Stimulated activated naive CD8-positive, alpha-beta T cell treated with anti-CD3 and anti-CD28 coated beads, Interleukin-15, Interleukin-2, amounts not matched to agents 100 ng/mL and 50 ng/mL, for 24 hours (primary cell): ENCODE data around the gene CPT1B.
"Not testable (repeated sequence)": the region's sequence is repeated elsewhere in the genome, so short reads cannot be mapped to it uniquely, and the experiment has no call there.

ENCODE experiments used
- H3K27ac Mint-ChIP-seq: one replicate; pipeline ENCODE4 v1.8.0; 2021; ENCODE audit warnings: mild to moderate bottlenecking, mixed read lengths
- H3K27me3 Mint-ChIP-seq: one replicate; pipeline ENCODE4 v1.8.0; 2021; ENCODE audit warnings: mixed read lengths
- H3K36me3 Mint-ChIP-seq: one replicate; pipeline ENCODE4 v1.8.0; 2021; ENCODE audit warnings: low read depth, mixed read lengths
- H3K4me1 Mint-ChIP-seq: one replicate; pipeline ENCODE4 v1.8.0; 2021; ENCODE audit warnings: low read depth, mixed read lengths
- H3K4me3 Mint-ChIP-seq: one replicate; pipeline ENCODE4 v1.8.0; 2021; ENCODE audit warnings: mild to moderate bottlenecking, mixed read lengths
- H3K9me3 Mint-ChIP-seq: one replicate; pipeline ENCODE4 v1.8.0; 2021; ENCODE audit warnings: mixed read lengths

CPT1B gene

GRCh38 chr22:50612528-50613221 is 34.4 kb upstream of the CPT1B start:
- Mint-ChIP-seq H3K4me3 (no peak overlapping the region), H3K27me3 (peaks cover 7% of the 10 kb centered on the region), H3K27ac (no peak overlapping the region), H3K4me1 (no peaks in the 10 kb centered on the region), H3K9me3 (no peaks in the 10 kb centered on the region), H3K36me3 (no peaks in the 10 kb centered on the region)

- Mint-ChIP-seq H3K27ac (no peak overlapping the region), H3K36me3 (no peaks in the 10 kb centered on the region), H3K9me3 (no peaks in the 10 kb centered on the region), H3K4me1 (no peaks in the 10 kb centered on the region), H3K4me3 (no peak overlapping the region), H3K27me3 (peaks cover 12% of the 10 kb centered on the region)
Measured at GRCh38 chr22:50612168-50612527, 33.9 kb upstream of the CPT1B start.

GRCh38 chr22:50611341-50612060 is 33.3 kb upstream of the CPT1B start:
- Mint-ChIP-seq H3K9me3 (no peaks in the 10 kb centered on the region), H3K27ac (no peak overlapping the region), H3K4me3 (no peak overlapping the region), H3K27me3 (peaks cover 12% of the 10 kb centered on the region), H3K4me1 (no peaks in the 10 kb centered on the region), H3K36me3 (no peaks in the 10 kb centered on the region)

- no peak overlapping the region for H3K4me3 Mint-ChIP-seq
- no peaks in the 10 kb centered on the region for H3K36me3 Mint-ChIP-seq
- no peak overlapping the region for H3K27ac Mint-ChIP-seq
- peaks cover 17% of the 10 kb centered on the region for H3K27me3 Mint-ChIP-seq
- H3K9me3 Mint-ChIP-seq, result no peaks in the 10 kb centered on the region
- H3K4me1 Mint-ChIP-seq, result no peaks in the 10 kb centered on the region
Measured at GRCh38 chr22:50610581-50610980, 32.4 kb upstream of the CPT1B start.

- no peaks in the 10 kb centered on the region for H3K9me3 Mint-ChIP-seq
- H3K4me1 Mint-ChIP-seq, result no peaks in the 10 kb centered on the region
- H3K27me3 Mint-ChIP-seq, result peaks cover 19% of the 10 kb centered on the region
- H3K27ac Mint-ChIP-seq, result no peak overlapping the region
- no peak overlapping the region for H3K4me3 Mint-ChIP-seq
- no peaks in the 10 kb centered on the region for H3K36me3 Mint-ChIP-seq
Measured at GRCh38 chr22:50610041-50610451, 31.8 kb upstream of the CPT1B start.

- H3K4me3 Mint-ChIP-seq, result no peak overlapping the region
- no peak overlapping the region for H3K27ac Mint-ChIP-seq
- no peaks in the 10 kb centered on the region for H3K4me1 Mint-ChIP-seq
- no peaks in the 10 kb centered on the region for H3K9me3 Mint-ChIP-seq
- H3K27me3 Mint-ChIP-seq, result peaks cover 20% of the 10 kb centered on the region
- H3K36me3 Mint-ChIP-seq, result no peaks in the 10 kb centered on the region
Measured at GRCh38 chr22:50609599-50609998, 31.4 kb upstream of the CPT1B start.

GRCh38 chr22:50608996-50609395 is 30.8 kb upstream of the CPT1B start:
- Mint-ChIP-seq H3K9me3 (no peaks in the 10 kb centered on the region), H3K4me3 (no peak overlapping the region), H3K36me3 (no peaks in the 10 kb centered on the region), H3K27ac (no peak overlapping the region), H3K4me1 (no peaks in the 10 kb centered on the region), H3K27me3 (peaks cover 20% of the 10 kb centered on the region)

- not testable (repeated sequence) for H3K4me1 Mint-ChIP-seq, H3K36me3 Mint-ChIP-seq, H3K9me3 Mint-ChIP-seq, H3K27ac Mint-ChIP-seq, H3K4me3 Mint-ChIP-seq
- peaks cover 23% of the 10 kb centered on the region for H3K27me3 Mint-ChIP-seq
Measured at GRCh38 chr22:50608058-50608840, 30.0 kb upstream of the CPT1B start.

- Mint-ChIP-seq H3K4me3 (no peak overlapping the region), H3K36me3 (no peaks in the 10 kb centered on the region), H3K9me3 (no peaks in the 10 kb centered on the region), H3K27ac (no peak overlapping the region), H3K4me1 (no peaks in the 10 kb centered on the region), H3K27me3 (peaks cover 29% of the 10 kb centered on the region)
Measured at GRCh38 chr22:50607659-50608020, 29.4 kb upstream of the CPT1B start.

GRCh38 chr22:50606946-50607658 is 28.9 kb upstream of the CPT1B start:
- peaks cover 30% of the 10 kb centered on the region for H3K27me3 Mint-ChIP-seq
- no peak overlapping the region for H3K4me3 Mint-ChIP-seq
- H3K9me3 Mint-ChIP-seq, result no peaks in the 10 kb centered on the region
- no peak overlapping the region for H3K27ac Mint-ChIP-seq
- no peaks in the 10 kb centered on the region for H3K36me3 Mint-ChIP-seq
- no peaks in the 10 kb centered on the region for H3K4me1 Mint-ChIP-seq

GRCh38 chr22:50606165-50606945 is 28.1 kb upstream of the CPT1B start:
- Mint-ChIP-seq H3K4me1 (peaks cover 6% of the 10 kb centered on the region), H3K36me3 (no peaks in the 10 kb centered on the region), H3K4me3 (no peak overlapping the region), H3K9me3 (no peaks in the 10 kb centered on the region), H3K27ac (no peak overlapping the region), H3K27me3 (peaks cover 37% of the 10 kb centered on the region)

GRCh38 chr22:50605613-50606074 is 27.4 kb upstream of the CPT1B start:
- Mint-ChIP-seq H3K27me3 (peaks cover 37% of the 10 kb centered on the region), H3K9me3 (no peaks in the 10 kb centered on the region), H3K4me1 (peaks cover 6% of the 10 kb centered on the region), H3K36me3 (no peaks in the 10 kb centered on the region), H3K4me3 (no peak overlapping the region), H3K27ac (no peak overlapping the region)

GRCh38 chr22:50605002-50605612 is 26.9 kb upstream of the CPT1B start:
- Mint-ChIP-seq H3K36me3 (no peaks in the 10 kb centered on the region), H3K4me1 (peaks cover 6% of the 10 kb centered on the region), H3K27ac (no peak overlapping the region), H3K27me3 (peaks cover 34% of the 10 kb centered on the region), H3K9me3 (no peaks in the 10 kb centered on the region), H3K4me3 (no peak overlapping the region)
